K562 (cell line): ENCODE results near the gene CASP6. TPM values are rescaled to one million over a fixed set of nuclear protein-coding genes. Genes with fewer than 3 reads are reported as not detected.

Experiments
- ADNP ChIP-seq: fragments of 200-800 bp; sonication (Bioruptor generic); IDR thresholded peaks from 2 replicates; pipeline ENCODE4 v1.6.1; 2016; ENCODE audit warnings: missing genetic modification characterization, missing compliant biosample characterization
- ATF1 ChIP-seq, 2 experiments: fragments of 450-650 bp in 1 of 2; IDR thresholded peaks; 2 replicates each; pipeline ENCODE4 v1.6.1; 2016; ENCODE audit warnings: missing compliant biosample characterization in 1 of 2, missing genetic modification characterization in 1 of 2
- CBX1 ChIP-seq: sonication (generic); IDR thresholded peaks from 2 replicates; pipeline ENCODE4 v1.6.1; 2016; ENCODE audit warnings: antibody characterized with exemption, low read depth, mild to moderate bottlenecking
- DACH1 ChIP-seq: fragments of 450-650 bp; IDR thresholded peaks from 2 replicates; pipeline ENCODE4 v1.6.1; 2018; ENCODE audit not compliant: partially characterized antibody
- ESRRB ChIP-seq: fragments of 250-450 bp; sonication (Bioruptor Pico); IDR thresholded peaks from 2 replicates; pipeline ENCODE4 v1.5.0; 2020; ENCODE audit warnings: mild to moderate bottlenecking, moderate library complexity, borderline replicate concordance
- HLTF ChIP-seq: fragments of 450-650 bp; IDR thresholded peaks from 2 replicates; pipeline ENCODE4 v1.6.1; 2016
- HMBOX1 ChIP-seq: sonication (generic); IDR thresholded peaks from 2 replicates; pipeline ENCODE4 v1.6.1; 2016
- HMG20A ChIP-seq: fragments of 450-650 bp; formaldehyde crosslinking; conservative IDR thresholded peaks from 2 replicates; pipeline ENCODE4 v1.4.0; 2020; ENCODE audit warnings: mild to moderate bottlenecking, mixed read lengths
- HNRNPK ChIP-seq: fragments of 200-400 bp; formaldehyde crosslinking; IDR thresholded peaks from one replicate; pipeline ENCODE4 v1.6.1; 2018; ENCODE audit warnings: mild to moderate bottlenecking, low read depth, low read length; ENCODE audit not compliant: poor library complexity, severe bottlenecking
- PTBP1 ChIP-seq: fragments of 200-400 bp; formaldehyde crosslinking; IDR thresholded peaks from 2 replicates; pipeline ENCODE4 v1.6.1; 2017; ENCODE audit warnings: low read depth, low read length
- RCOR1 ChIP-seq, 2 experiments: IDR thresholded peaks; 2 replicates each; pipeline ENCODE4 v1.6.1; 2012; ENCODE audit warnings: low read depth in 2 of 2, low read length in 2 of 2, borderline replicate concordance in 1 of 2, improper control_type of control experiment in 1 of 2
- SMAD3 ChIP-seq: fragments of 450-650 bp; formaldehyde crosslinking; conservative IDR thresholded peaks from 2 replicates; pipeline ENCODE4 v1.4.0; 2020; ENCODE audit warnings: mild to moderate bottlenecking
- SRSF1 ChIP-seq: fragments of 200-400 bp; formaldehyde crosslinking; IDR thresholded peaks from 2 replicates; pipeline ENCODE4 v1.6.1; 2017; ENCODE audit warnings: mild to moderate bottlenecking, low read depth, low read length, moderate library complexity
- TBP ChIP-seq: optimal IDR thresholded peaks from 2 replicates; pipeline ENCODE3; 2011; ENCODE audit warnings: low read depth, low read length, improper control_type of control experiment
- ZBED1 ChIP-seq: IDR thresholded peaks from 2 replicates; pipeline ENCODE4 v1.6.1; 2014
- ZBTB1 ChIP-seq: sonication (generic); formaldehyde crosslinking; IDR thresholded peaks from 2 replicates; pipeline ENCODE4 v1.8.1; 2023; ENCODE audit warnings: missing genetic modification reagents, low read depth, mild to moderate bottlenecking, borderline replicate concordance
- ZBTB33 ChIP-seq: sonication (generic); formaldehyde crosslinking; IDR thresholded peaks from 2 replicates; pipeline ENCODE4 v1.8.1; 2023; ENCODE audit warnings: mild to moderate bottlenecking, missing genetic modification reagents
- ZNF140 ChIP-seq: fragments of 250-450 bp; sonication (Bioruptor Pico); IDR thresholded peaks from 2 replicates; pipeline ENCODE4 v1.8.0; 2021; ENCODE audit warnings: moderate library complexity, mild to moderate bottlenecking, inconsistent platforms
- ZNF583 ChIP-seq: fragments of 250-450 bp; sonication (Bioruptor Pico); IDR thresholded peaks from 2 replicates; pipeline ENCODE4 v1.4.0; 2020
- ZNF778 ChIP-seq: fragments of 450-650 bp; formaldehyde crosslinking; IDR thresholded peaks from 2 replicates; pipeline ENCODE4 v1.4.0; 2020; ENCODE audit warnings: mild to moderate bottlenecking, moderate library complexity
- polyA plus RNA-seq, 8 experiments: library from polyadenylated mRNA; depleted of rRNA in 4 of 8; stranded (reverse) in 5 of 8; unstranded in 3 of 8; fragments of >200 nt; fragmentation: Nextera tagmentation in 2 of 8; fragmentation: Illumina TruSeq in 1 of 8; extraction: Ambion mirVana in 2 of 8; extraction: Trizol in 1 of 8; gene quantifications; 2 replicates each; pipeline versions ENCODE4 v1.2.1 to v1.2.3, GENCODE V29; 2011 to 2014; ENCODE audit warnings: inconsistent platforms in 1 of 8, missing spikeins in 1 of 8
- total RNA-seq, 7 experiments: library from RNA; depleted of rRNA in 6 of 7; stranded (reverse); fragments of >200 nt in 6 of 7; fragmentation: Illumina TruSeq in 2 of 7; extraction: Trizol in 2 of 7; gene quantifications; 2 replicates each; pipeline versions ENCODE4 v1.2.1 to v1.2.3, GENCODE V29; 2011 to 2021; ENCODE audit warnings: low replicate concordance in 1 of 7
- TF ChIP-seq, protein P1 (sequence below): fragments of 200-800 bp; sonication (Bioruptor generic); IDR thresholded peaks from 2 replicates; pipeline ENCODE4 v1.6.1; 2016; ENCODE audit warnings: missing genetic modification characterization, missing compliant biosample characterization

The CASP6 gene
- total and polyA plus RNA-seq, 9 of the 15 experiments (the other 6 are each of a cell fraction or from before 2014, with no cell fraction given): 20.8 to 72.7 (median 39.1) TPM

GRCh38 chr4:109729718-109730618 is 26.7 kb upstream of the CASP6 start, which contains the start of gene PLA2G12A (continued):
- TF ChIP-seq ZBTB33 (CRISPR knock-in tag): no peak
- TF ChIP-seq CBX1: no peak
- TF ChIP-seq HMBOX1: peak; percentile 79
- no peak for TF ChIP-seq HLTF
- no peak for TF ChIP-seq HNRNPK
- TF ChIP-seq ZBED1: no peak
- no peak for TF ChIP-seq SMAD3 (CRISPR knock-in tag)
- no peak for TF ChIP-seq TBP
- no peak for TF ChIP-seq ADNP (tag)
- TF ChIP-seq ZNF583 (CRISPR knock-in tag): no peak
- TF ChIP-seq ESRRB (CRISPR knock-in tag): no peak
- no peak for TF ChIP-seq SRSF1
- TF ChIP-seq, protein P1, sequence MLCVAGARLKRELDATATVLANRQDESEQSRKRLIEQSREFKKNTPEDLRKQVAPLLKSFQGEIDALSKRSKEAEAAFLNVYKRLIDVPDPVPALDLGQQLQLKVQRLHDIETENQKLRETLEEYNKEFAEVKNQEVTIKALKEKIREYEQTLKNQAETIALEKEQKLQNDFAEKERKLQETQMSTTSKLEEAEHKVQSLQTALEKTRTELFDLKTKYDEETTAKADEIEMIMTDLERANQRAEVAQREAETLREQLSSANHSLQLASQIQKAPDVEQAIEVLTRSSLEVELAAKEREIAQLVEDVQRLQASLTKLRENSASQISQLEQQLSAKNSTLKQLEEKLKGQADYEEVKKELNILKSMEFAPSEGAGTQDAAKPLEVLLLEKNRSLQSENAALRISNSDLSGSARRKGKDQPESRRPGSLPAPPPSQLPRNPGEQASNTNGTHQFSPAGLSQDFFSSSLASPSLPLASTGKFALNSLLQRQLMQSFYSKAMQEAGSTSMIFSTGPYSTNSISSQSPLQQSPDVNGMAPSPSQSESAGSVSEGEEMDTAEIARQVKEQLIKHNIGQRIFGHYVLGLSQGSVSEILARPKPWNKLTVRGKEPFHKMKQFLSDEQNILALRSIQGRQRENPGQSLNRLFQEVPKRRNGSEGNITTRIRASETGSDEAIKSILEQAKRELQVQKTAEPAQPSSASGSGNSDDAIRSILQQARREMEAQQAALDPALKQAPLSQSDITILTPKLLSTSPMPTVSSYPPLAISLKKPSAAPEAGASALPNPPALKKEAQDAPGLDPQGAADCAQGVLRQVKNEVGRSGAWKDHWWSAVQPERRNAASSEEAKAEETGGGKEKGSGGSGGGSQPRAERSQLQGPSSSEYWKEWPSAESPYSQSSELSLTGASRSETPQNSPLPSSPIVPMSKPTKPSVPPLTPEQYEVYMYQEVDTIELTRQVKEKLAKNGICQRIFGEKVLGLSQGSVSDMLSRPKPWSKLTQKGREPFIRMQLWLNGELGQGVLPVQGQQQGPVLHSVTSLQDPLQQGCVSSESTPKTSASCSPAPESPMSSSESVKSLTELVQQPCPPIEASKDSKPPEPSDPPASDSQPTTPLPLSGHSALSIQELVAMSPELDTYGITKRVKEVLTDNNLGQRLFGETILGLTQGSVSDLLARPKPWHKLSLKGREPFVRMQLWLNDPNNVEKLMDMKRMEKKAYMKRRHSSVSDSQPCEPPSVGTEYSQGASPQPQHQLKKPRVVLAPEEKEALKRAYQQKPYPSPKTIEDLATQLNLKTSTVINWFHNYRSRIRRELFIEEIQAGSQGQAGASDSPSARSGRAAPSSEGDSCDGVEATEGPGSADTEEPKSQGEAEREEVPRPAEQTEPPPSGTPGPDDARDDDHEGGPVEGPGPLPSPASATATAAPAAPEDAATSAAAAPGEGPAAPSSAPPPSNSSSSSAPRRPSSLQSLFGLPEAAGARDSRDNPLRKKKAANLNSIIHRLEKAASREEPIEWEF (CRISPR knock-in tag): no peak
- TF ChIP-seq ATF1 (CRISPR knock-in tag; IDR thresholded peaks at IDR 0.05): no peak
- no peak for TF ChIP-seq ATF1 (tag; IDR thresholded peaks at IDR 0.05)
- TF ChIP-seq RCOR1 (IDR thresholded peaks at IDR 0.05; ENCODE audit: borderline replicate concordance in 1 of 2, low read depth in 2 of 2, low read length in 2 of 2): no peak
- TF ChIP-seq ZBTB1 (CRISPR knock-in tag): no peak
- TF ChIP-seq ZNF140 (CRISPR knock-in tag): no peak
- no peak for TF ChIP-seq PTBP1
- TF ChIP-seq ZNF778 (CRISPR knock-in tag): no peak
- TF ChIP-seq DACH1: no peak
- no peak for TF ChIP-seq HMG20A (CRISPR knock-in tag)
